Liver (tissue), 9 donors: Measurements from ENCODE around the gene OR1I1. TPM values are rescaled to one million over a fixed set of nuclear protein-coding genes. Genes with fewer than 3 reads are reported as not detected.

Source experiments
- DNase-seq: peaks from one replicate; pipeline ENCODE4 v3.0.0-alpha.2; 2017; ENCODE audit warnings: low spot score
- H3K27ac ChIP-seq, 2 donors: one replicate each; pipeline ENCODE4 v1.7.0; 2013; ENCODE audit warnings: inconsistent platforms in 2 of 2, low read length in 2 of 2, control low read depth in 1 of 2, low read depth in 1 of 2, mild to moderate bottlenecking in 1 of 2
- H3K27me3 ChIP-seq, 4 donors: one replicate each; pipeline versions ENCODE4 v1.6.1 to v1.7.0; 2013; ENCODE audit warnings: low read length in 3 of 4, inconsistent platforms in 1 of 4, mild to moderate bottlenecking in 1 of 4, moderate library complexity in 1 of 4; ENCODE audit not compliant: control insufficient read depth in 4 of 4, insufficient read depth in 4 of 4
- H3K36me3 ChIP-seq, 4 donors: one replicate each; pipeline versions ENCODE4 v1.6.1 to v1.7.0; 2013; ENCODE audit warnings: low read length in 3 of 4, mild to moderate bottlenecking in 3 of 4, low read depth in 1 of 4, moderate library complexity in 1 of 4; ENCODE audit not compliant: control insufficient read depth in 4 of 4, insufficient read depth in 3 of 4
- H3K4me1 ChIP-seq, 4 donors: one replicate each; pipeline versions ENCODE4 v1.6.1 to v1.7.0; 2013; ENCODE audit warnings: low read length in 3 of 4, mild to moderate bottlenecking in 3 of 4, moderate library complexity in 1 of 4; ENCODE audit not compliant: control insufficient read depth in 4 of 4, insufficient read depth in 4 of 4
- H3K4me3 ChIP-seq, 3 donors: one replicate each; pipeline versions ENCODE4 v1.6.1 to v1.7.0; 2013; ENCODE audit warnings: low read length in 3 of 3, control low read depth in 1 of 3, low read depth in 1 of 3, mild to moderate bottlenecking in 1 of 3
- H3K9ac ChIP-seq, 2 donors: one replicate each; pipeline ENCODE4 v1.7.0; 2013; ENCODE audit warnings: low read length in 2 of 2, mild to moderate bottlenecking in 2 of 2, moderate library complexity in 2 of 2, control low read depth in 1 of 2, low read depth in 1 of 2
- H3K9me3 ChIP-seq, 4 donors: one replicate each; pipeline versions ENCODE4 v1.6.1 to v1.7.0; 2013; ENCODE audit warnings: low read length in 3 of 4; ENCODE audit not compliant: control insufficient read depth in 4 of 4
- ATF3 ChIP-seq: IDR thresholded peaks from 2 replicates; pipeline ENCODE4 v1.6.1; 2016; ENCODE audit warnings: antibody characterized with exemption
- CTCF ChIP-seq: fragments of 150-350 bp; IDR thresholded peaks from 2 replicates; pipeline ENCODE4 v1.5.1; 2017; ENCODE audit warnings: improper control_type of control experiment, low read depth, low read length; ENCODE audit not compliant: missing input control
- EGR1 ChIP-seq, 2 donors: IDR thresholded peaks; 2 replicates each; pipeline ENCODE4 v1.6.1; 2016 to 2018; ENCODE audit warnings: antibody characterized with exemption in 2 of 2, low read depth in 2 of 2
- FOXA1 ChIP-seq: IDR thresholded peaks from 2 replicates; pipeline ENCODE4 v1.6.1; 2016; ENCODE audit warnings: antibody characterized with exemption
- FOXA2 ChIP-seq: IDR thresholded peaks from 2 replicates; pipeline ENCODE4 v1.6.1; 2016; ENCODE audit warnings: antibody characterized with exemption
- GABPA ChIP-seq, 2 donors: IDR thresholded peaks in 1 of 2; conservative IDR thresholded peaks in 1 of 2; 2 replicates each; pipeline ENCODE4 v1.6.1; 2016; ENCODE audit warnings: antibody characterized with exemption in 2 of 2, mild to moderate bottlenecking in 1 of 2, moderate library complexity in 1 of 2
- HNF4A ChIP-seq, 2 donors: conservative IDR thresholded peaks; 2 replicates each; pipeline ENCODE4 v1.6.1; 2016; ENCODE audit warnings: antibody characterized with exemption in 2 of 2, mild to moderate bottlenecking in 2 of 2
- HNF4G ChIP-seq: IDR thresholded peaks from 2 replicates; pipeline ENCODE4 v1.6.1; 2016; ENCODE audit warnings: antibody characterized with exemption
- JUND ChIP-seq, 2 donors: IDR thresholded peaks; 2 replicates each; pipeline ENCODE4 v1.6.1; 2016; ENCODE audit warnings: antibody characterized with exemption in 2 of 2
- NR2F2 ChIP-seq: IDR thresholded peaks from 2 replicates; pipeline ENCODE4 v1.6.1; 2016; ENCODE audit warnings: antibody characterized with exemption
- RAD21 ChIP-seq, 2 donors: IDR thresholded peaks; 2 replicates each; pipeline ENCODE4 v1.6.1; 2016; ENCODE audit warnings: antibody characterized with exemption in 2 of 2, mild to moderate bottlenecking in 2 of 2
- REST ChIP-seq: IDR thresholded peaks from 2 replicates; pipeline ENCODE4 v1.6.1; 2016; ENCODE audit warnings: antibody characterized with exemption, mild to moderate bottlenecking
- RXRA ChIP-seq, 2 donors: IDR thresholded peaks; 2 replicates each; pipeline ENCODE4 v1.6.1; 2017 to 2018; ENCODE audit warnings: antibody characterized with exemption in 2 of 2, mild to moderate bottlenecking in 1 of 2
- SP1 ChIP-seq: IDR thresholded peaks from 2 replicates; pipeline ENCODE4 v1.6.1; 2018; ENCODE audit warnings: antibody characterized with exemption, mild to moderate bottlenecking
- TAF1 ChIP-seq: conservative IDR thresholded peaks from 2 replicates; pipeline ENCODE4 v1.6.1; 2016; ENCODE audit warnings: antibody characterized with exemption, mild to moderate bottlenecking
- YY1 ChIP-seq: IDR thresholded peaks from 2 replicates; pipeline ENCODE4 v1.6.1; 2016; ENCODE audit warnings: antibody characterized with exemption, mild to moderate bottlenecking
- ZBTB33 ChIP-seq: IDR thresholded peaks from 2 replicates; pipeline ENCODE4 v1.6.1; 2016; ENCODE audit warnings: antibody characterized with exemption
- WGBS: extraction: QIAGEN DNeasy Blood & Tissue Kit; methylation state at CpG from one replicate; pipeline ENCODE4 v1.1.7; 2013; 5-methylcytosine and 5-hydroxymethylcytosine counted together
- polyA plus RNA-seq, 2 donors: library from polyadenylated mRNA; stranded (reverse) in 1 of 2; unstranded in 1 of 2; fragments of 200-250 nt in 1 of 2; fragments of >200 nt in 1 of 2; fragmentation: Nextera tagmentation in 1 of 2; extraction: Ambion mirVana in 1 of 2; gene quantifications; one replicate each; pipeline versions ENCODE4 v1.2.1 to v1.2.3, GENCODE V29; 2013 to 2015
- total RNA-seq, 2 donors: library from RNA; depleted of rRNA; stranded (reverse); fragments of >200 nt; gene quantifications; one replicate each; pipeline ENCODE4 v1.2.3, GENCODE V29; 2014
- TF ChIP-seq, protein P1 (sequence below): IDR thresholded peaks from 2 replicates; pipeline ENCODE4 v1.6.1; 2016; ENCODE audit warnings: antibody characterized with exemption
- donor health status: healthy.
- donor health status: healthy.
- donor health status: healthy.
- donor health status: healthy.
- donor health status: healthy.

Gene OR1I1
- total and polyA plus RNA-seq, 4 donors: not detected

GRCh38 chr19:15074371-15074770, 7.6 kb upstream of the OR1I1 start:
- H3K27ac ChIP-seq: no peak overlapping the region
- 74% methylated on average over 2 of the region's 2 CpGs for WGBS
- H3K36me3 ChIP-seq: no peaks in the 10 kb centered on the region
- no peak for DNase-seq
- H3K9ac ChIP-seq: no peak overlapping the region
- no peak overlapping the region for H3K4me3 ChIP-seq
- no peak for TF ChIP-seq CTCF
- TF ChIP-seq RAD21 (IDR thresholded peaks at IDR 0.05): no peak
- no peak for TF ChIP-seq SP1
- TF ChIP-seq EGR1 (IDR thresholded peaks at IDR 0.05; ENCODE audit: low read depth in 2 of 2): no peak
- TF ChIP-seq, protein P1, sequence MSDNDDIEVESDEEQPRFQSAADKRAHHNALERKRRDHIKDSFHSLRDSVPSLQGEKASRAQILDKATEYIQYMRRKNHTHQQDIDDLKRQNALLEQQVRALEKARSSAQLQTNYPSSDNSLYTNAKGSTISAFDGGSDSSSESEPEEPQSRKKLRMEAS: no peak
- TF ChIP-seq JUND (IDR thresholded peaks at IDR 0.05): no peak
- no peak for TF ChIP-seq RXRA (IDR thresholded peaks at IDR 0.05)
- TF ChIP-seq FOXA2: no peak
- no peak for TF ChIP-seq YY1
- no peak for TF ChIP-seq NR2F2
- no peak for TF ChIP-seq HNF4G
- no peak for TF ChIP-seq HNF4A (conservative IDR thresholded peaks at IDR 0.05)
- no peak for TF ChIP-seq ZBTB33
- peaks cover 0 to 3% (median 0%) of the 10 kb centered on the region in 4 donors for H3K27me3 ChIP-seq
- H3K9me3 ChIP-seq: no peaks in the 10 kb centered on the region
- H3K4me1 ChIP-seq: no peaks in the 10 kb centered on the region

DNA sequence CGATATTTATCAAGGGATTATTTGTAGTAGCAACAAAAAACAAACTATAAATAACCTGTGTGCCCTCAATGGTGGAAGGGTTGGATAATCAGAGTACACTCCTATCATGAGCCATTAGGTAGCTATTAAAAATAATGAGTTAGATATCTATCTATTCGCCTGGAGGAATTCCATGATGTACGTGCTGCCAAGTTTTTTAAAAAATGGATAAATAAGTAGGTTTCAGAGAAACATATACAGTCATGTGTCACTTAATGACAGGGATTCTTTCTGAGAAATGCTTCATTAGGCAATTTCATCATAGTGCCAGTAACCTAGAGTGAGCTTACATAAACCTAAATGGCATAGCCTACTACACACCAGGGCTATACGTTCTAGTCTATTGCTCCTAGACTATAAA, 6.2 kb upstream of the OR1I1 start:
- no peak overlapping the region for H3K9ac ChIP-seq
- no peaks in the 10 kb centered on the region for H3K36me3 ChIP-seq
- H3K27ac ChIP-seq: no peak overlapping the region
- peaks cover 0 to 3% (median 0%) of the 10 kb centered on the region in 4 donors for H3K27me3 ChIP-seq
- TF ChIP-seq, protein P1: no peak
- TF ChIP-seq NR2F2 (no peak), FOXA1 (no peak), YY1 (no peak), GABPA (IDR thresholded peaks at IDR 0.05 in 1 of 2, conservative IDR thresholded peaks at IDR 0.05 in 1 of 2) (no peak), TAF1 (no peak), JUND (IDR thresholded peaks at IDR 0.05) (no peak), HNF4A (conservative IDR thresholded peaks at IDR 0.05) (no peak), RAD21 (IDR thresholded peaks at IDR 0.05) (no peak), CTCF (no peak), FOXA2 (no peak), ZBTB33 (no peak), RXRA (IDR thresholded peaks at IDR 0.05) (no peak), ATF3 (no peak), REST (no peak)
- no peak overlapping the region for H3K4me3 ChIP-seq
- 76% methylated on average over 4 of the region's 4 CpGs for WGBS
- H3K4me1 ChIP-seq: no peaks in the 10 kb centered on the region
- DNase-seq: no peak
- H3K9me3 ChIP-seq: no peaks in the 10 kb centered on the region
